Inferior parietal cortex (tissue), 1 donor: ENCODE results near the gene SYTL3.
"Not testable (repeated sequence)": the region's sequence is repeated elsewhere in the genome, so short reads cannot be mapped to it uniquely, and the experiment has no call there.

Source experiments
- DNase-seq: peaks from one replicate; pipeline ENCODE4 v3.0.0-alpha.2; 2016; ENCODE audit errors: extremely low spot score

The SYTL3 gene

GRCh38 chr6:158622545-158623190 is 27.2 kb upstream of the SYTL3 start:
- no peak for DNase-seq

GRCh38 chr6:158624684-158625682 is 24.9 kb upstream of the SYTL3 start:
- no peak for DNase-seq

- no peak for DNase-seq
Observed at GRCh38 chr6:158625881-158626305, 24.0 kb upstream of the SYTL3 start.

GRCh38 chr6:158626360-158627167 is 23.3 kb upstream of the SYTL3 start:
- DNase-seq, result no peak

GRCh38 chr6:158627168-158627939 is 22.5 kb upstream of the SYTL3 start:
- no peak for DNase-seq

GRCh38 chr6:158627940-158628211 is 22.0 kb upstream of the SYTL3 start:
- no peak for DNase-seq

- no peak for DNase-seq
Observed at GRCh38 chr6:158628542-158628941, 21.3 kb upstream of the SYTL3 start.

- DNase-seq, result no peak
Observed at GRCh38 chr6:158629367-158630221, 20.3 kb upstream of the SYTL3 start.

GRCh38 chr6:158630938-158631616 is 18.8 kb upstream of the SYTL3 start:
- DNase-seq, result no peak

GRCh38 chr6:158631678-158632537 is 17.9 kb upstream of the SYTL3 start:
- peak; percentile 42 for DNase-seq

GRCh38 chr6:158632538-158633119 is 17.2 kb upstream of the SYTL3 start:
- DNase-seq, result not testable (repeated sequence)

GRCh38 chr6:158633127-158633526 is 16.7 kb upstream of the SYTL3 start:
- no peak for DNase-seq

- DNase-seq, result no peak
Observed at GRCh38 chr6:158634695-158635426, 15.0 kb upstream of the SYTL3 start.

GRCh38 chr6:158635427-158636073 is 14.3 kb upstream of the SYTL3 start:
- DNase-seq, result no peak

GRCh38 chr6:158636778-158637177 is 13.1 kb upstream of the SYTL3 start:
- DNase-seq, result no peak

- no peak for DNase-seq
Observed at GRCh38 chr6:158638324-158638854, 11.5 kb upstream of the SYTL3 start.

GRCh38 chr6:158639056-158639455 is 10.8 kb upstream of the SYTL3 start:
- DNase-seq, result no peak
